Tibial nerve (tissue), 4 donors: ENCODE data around the gene TRIL.

ENCODE experiments used
- CTCF ChIP-seq, 5 experiments: fragments of 200-600 bp in 3 of 5; fragments of 450-650 bp in 2 of 5; sonication (generic) in 3 of 5; IDR thresholded peaks; one replicate each; pipeline ENCODE4 v1.5.1; 2016 to 2019; ENCODE audit warnings: antibody characterized with exemption in 5 of 5, mild to moderate bottlenecking in 3 of 5, moderate library complexity in 2 of 5
- EP300 ChIP-seq, 2 donors: sonication (generic); formaldehyde crosslinking; IDR thresholded peaks; one replicate each; pipeline ENCODE4 v1.6.1; 2017; ENCODE audit warnings: antibody characterized with exemption in 2 of 2, mild to moderate bottlenecking in 1 of 2
- POLR2A ChIP-seq, 2 donors: fragments of 450-650 bp; IDR thresholded peaks; one replicate each; pipeline ENCODE4 v1.6.1; 2017; ENCODE audit warnings: antibody characterized with exemption in 2 of 2, mild to moderate bottlenecking in 2 of 2, moderate library complexity in 2 of 2

GRCh38 chr7:28957064-28957750 is 923 bp downstream of the TRIL start:
- TF ChIP-seq CTCF (IDR thresholded peaks at IDR 0.05) (no peak), POLR2A (IDR thresholded peaks at IDR 0.05) (no peak), EP300 (IDR thresholded peaks at IDR 0.05) (no peak)
